Thyroid gland (tissue), 4 donors: ENCODE measurements around the gene KIAA0408.

Experiments used
- CTCF ChIP-seq, 6 experiments: fragments of 200-600 bp in 3 of 6; fragments of 450-650 bp in 3 of 6; sonication (generic) in 3 of 6; IDR thresholded peaks; one replicate each; pipeline ENCODE4 v1.5.1; 2016 to 2019; ENCODE audit warnings: antibody characterized with exemption in 6 of 6, mild to moderate bottlenecking in 2 of 6, inconsistent platforms in 1 of 6, moderate library complexity in 1 of 6
- POLR2A ChIP-seq, 2 donors: fragments of 450-650 bp; IDR thresholded peaks; one replicate each; pipeline ENCODE4 v1.6.1; 2017; ENCODE audit warnings: antibody characterized with exemption in 2 of 2, mild to moderate bottlenecking in 2 of 2, moderate library complexity in 1 of 2

- TF ChIP-seq CTCF (IDR thresholded peaks at IDR 0.05), result no peak
- TF ChIP-seq POLR2A (IDR thresholded peaks at IDR 0.05), result no peak
Measured at GRCh38 chr6:127482325-127482724, 23.1 kb upstream of the KIAA0408 start.
